Dermis microvascular lymphatic vessel endothelial cell (primary cell): ENCODE measurements around the gene MARK1. TPM values are rescaled to one million over a fixed set of nuclear protein-coding genes. Genes with fewer than 3 reads are reported as not detected.
A peak's percentile ranks its signal among the peaks of the same experiment; 100 is the strongest.
"Not testable (repeated sequence)": the region's sequence is repeated elsewhere in the genome, so short reads cannot be mapped to it uniquely, and the experiment has no call there.

Experiments used
- DNase-seq, 2 donors: peaks; one replicate each; pipeline versions ENCODE4 v3.0.0 to v3.0.0-alpha.2; 2010; ENCODE audit warnings: low read depth in 2 of 2
- total RNA-seq: library from RNA; depleted of rRNA; stranded (reverse); fragments of >200 nt; gene quantifications from 2 replicates; pipeline ENCODE4 v1.2.1, GENCODE V29; 2014

Gene MARK1
- total RNA-seq, 1 donor from 2014 or later = 1.4 TPM

DNA sequence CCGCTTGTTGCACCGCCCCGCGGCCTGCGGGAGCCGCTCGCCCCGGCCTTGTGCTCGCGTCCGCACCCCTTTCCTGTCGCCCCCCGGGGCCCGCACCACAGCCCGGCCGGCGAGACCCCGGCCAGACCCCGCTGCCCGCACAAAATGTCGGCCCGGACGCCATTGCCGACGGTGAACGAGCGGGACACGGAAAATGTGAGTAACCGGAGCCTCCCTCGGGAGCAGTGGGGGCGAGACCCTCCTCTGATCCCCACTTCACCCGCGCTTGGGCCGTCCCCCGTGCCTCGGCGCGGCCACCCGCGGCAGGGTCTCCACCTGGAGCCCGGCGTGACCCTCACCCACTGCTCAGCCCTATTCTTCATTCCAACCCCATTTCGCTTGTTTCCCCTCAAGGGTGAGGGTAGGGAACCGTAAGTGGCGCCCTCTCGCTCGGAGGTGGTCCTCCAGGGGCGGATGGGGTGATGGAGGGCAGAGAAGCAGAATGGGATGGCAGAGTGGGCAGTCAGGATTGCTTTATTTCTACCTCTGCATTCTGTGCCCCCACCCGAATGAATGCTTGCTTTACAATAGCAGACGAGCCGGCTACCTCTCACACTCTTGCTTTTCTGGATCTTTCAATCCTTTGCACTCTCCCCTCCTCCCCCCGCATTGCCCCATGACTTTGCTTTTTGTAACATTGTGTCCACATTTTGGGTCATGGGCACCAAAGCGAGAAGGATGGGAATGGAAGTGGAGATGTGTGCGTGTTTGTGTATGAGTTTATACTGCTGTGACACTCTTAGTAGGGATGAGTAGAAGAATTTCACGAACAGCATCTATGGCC, 954 bp downstream of the MARK1 start:
- no peak for DNase-seq

DNA sequence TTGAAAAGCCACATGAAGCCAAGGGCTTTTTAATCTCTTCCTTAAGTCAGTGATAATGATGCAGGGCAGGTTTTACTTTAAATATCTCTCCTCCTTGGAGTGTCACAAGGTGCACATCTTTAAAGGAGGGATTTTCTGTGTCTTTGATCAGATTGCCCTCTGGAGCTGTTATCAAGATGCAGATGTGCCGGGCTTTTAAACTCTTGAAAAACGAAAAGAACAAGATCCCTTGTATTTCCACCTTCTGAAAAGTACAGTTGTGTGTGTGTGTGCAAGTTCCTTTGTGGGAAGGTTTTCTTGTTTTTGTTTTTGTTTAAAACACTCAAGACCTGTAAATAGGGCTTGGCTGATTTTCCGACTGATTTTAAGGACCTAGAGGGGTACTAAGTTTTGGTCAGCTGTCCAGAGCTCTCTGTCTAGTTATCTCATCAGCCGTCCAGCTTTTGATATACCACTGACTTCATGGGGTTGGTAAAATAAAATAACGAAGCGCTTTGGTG, 1.6 kb downstream of the MARK1 start:
- no peak for DNase-seq

DNA sequence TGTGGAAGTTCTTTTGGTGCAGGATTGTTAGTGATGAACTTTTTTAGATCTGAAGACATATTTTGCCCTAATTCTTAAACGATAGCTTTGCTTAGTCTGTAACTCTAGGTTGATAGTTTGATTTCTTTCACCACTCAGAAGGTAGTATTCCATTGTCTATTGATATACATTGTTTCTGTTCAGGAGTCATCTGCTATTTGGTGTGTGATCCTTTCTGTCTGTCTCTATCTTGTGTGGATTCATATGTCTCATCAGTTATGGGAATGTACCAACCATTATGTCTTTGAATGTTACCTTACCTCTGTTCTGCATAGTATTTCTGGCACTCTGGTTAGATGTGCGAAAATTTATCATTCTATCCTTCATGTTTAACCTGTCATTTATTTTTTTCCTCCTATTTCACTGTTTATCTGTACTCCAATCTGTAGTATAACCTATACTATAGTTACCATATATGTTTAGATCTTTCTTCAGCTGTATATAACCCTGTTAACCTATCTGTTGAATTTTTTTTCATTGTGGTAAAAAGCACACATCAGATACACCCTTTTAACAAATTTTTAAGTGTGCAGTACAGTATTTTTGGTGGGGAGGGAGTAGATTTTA, 5.7 kb downstream of the MARK1 start:
- DNase-seq = no peak

DNA sequence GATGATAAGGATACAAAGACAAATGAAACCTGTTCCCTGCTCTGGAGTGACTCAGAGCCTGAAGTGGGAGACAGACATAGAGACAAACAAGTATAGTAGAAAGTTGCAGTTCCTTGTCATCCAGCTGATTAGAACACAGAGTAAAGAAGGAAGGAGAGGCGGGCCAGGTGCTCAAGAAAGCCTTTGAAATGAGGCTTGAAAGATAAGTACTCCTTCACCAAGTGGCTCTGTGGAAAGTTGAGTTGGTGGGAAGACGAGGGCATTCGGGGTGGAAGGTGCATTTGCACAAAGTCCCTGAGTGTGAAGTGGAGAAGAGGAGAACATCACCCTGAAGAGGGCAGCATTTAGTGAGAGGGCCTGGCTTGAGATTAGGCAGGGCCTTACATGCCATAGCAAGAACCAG, 17.0 kb downstream of the MARK1 start:
- DNase-seq = peak in 1 of 2 donors; percentile 18

GRCh38 chr1:220550811-220551399, 23.0 kb downstream of the MARK1 start:
- no peak for DNase-seq

- DNase-seq = no peak
Observed at GRCh38 chr1:220551718-220552117, 23.8 kb downstream of the MARK1 start.

- no peak for DNase-seq
Observed at GRCh38 chr1:220552672-220553260, 24.8 kb downstream of the MARK1 start.

GRCh38 chr1:220556641-220557040, 28.7 kb downstream of the MARK1 start:
- DNase-seq = no peak

DNA sequence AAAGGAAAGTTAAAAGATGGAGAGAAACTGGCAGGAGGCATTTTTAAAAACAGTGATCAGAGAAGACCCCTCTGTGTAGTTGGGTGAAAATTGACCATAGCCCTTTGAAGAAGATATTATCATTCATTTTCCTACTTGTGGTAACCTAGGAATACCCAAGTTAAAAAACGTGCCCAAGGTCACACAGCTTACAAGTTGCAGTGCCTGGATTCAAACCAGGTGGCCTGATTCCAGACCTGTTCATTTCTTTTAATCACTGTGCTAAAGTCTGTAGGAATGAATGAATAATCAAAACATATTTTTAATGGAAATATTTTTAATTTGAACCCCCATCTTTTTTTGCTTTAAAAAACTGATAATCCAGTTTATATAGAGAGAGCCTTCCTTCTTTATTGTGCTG, 35.6 kb downstream of the MARK1 start:
- DNase-seq = no peak

DNA sequence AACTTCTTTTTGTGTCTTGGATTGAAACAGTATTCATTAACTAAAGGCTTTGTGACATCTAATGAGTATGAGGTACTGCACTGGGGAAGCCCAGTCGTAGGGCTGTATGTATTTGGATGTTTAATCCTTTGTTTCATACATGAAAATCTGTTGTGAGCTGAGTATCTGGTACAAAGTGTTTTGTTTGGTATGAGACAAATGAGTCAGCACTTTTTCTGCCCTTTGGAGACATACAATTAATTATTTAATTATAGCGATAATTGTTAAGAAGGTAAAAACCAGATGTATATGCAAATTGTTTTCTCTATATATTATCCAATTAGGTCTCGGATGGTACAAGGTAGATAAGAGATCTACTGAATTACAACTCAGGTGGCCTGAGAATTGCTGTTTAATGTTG, 36.3 kb downstream of the MARK1 start:
- no peak for DNase-seq

DNA sequence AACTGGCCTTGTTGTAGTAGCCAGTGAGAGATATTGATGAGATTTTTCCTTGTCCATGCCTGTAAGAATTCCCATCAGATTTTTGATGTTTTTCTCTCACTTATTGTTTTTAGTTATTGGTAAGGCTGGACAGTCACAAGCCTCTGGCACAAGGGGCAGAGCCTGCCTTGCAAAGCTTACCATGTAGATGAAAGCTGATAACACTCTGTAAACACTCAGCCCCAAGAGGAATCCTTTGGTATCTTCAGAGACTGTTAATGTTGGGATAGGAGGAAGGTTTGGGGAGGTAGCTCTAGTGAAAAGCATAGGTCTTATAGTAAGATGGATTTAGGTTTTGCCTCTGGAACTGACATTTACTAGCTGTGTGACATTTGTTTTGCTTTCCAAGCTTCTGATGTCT, 37.7 kb downstream of the MARK1 start:
- DNase-seq = no peak

GRCh38 chr1:220566869-220567268, 38.9 kb downstream of the MARK1 start:
- no peak for DNase-seq

GRCh38 chr1:220572416-220572815, 44.5 kb downstream of the MARK1 start:
- DNase-seq = no peak

DNA sequence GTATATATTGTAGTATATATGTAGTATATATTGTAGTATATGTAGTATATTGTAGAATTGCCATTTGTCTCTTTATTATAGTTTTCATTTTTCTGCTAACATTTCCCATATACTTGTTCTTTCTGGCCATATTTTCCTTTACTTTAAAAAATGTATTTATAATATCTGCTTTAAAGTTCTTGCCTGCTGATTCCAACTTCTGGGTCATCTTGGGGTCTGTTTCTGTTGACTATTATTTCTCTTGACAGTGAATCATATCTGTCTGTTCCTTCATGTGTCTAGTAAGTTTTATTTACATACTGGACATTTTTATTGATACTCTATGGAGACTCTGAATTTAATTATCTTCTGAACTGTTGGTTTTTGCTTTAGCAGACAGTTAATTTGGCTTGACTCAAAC, 45.9 kb downstream of the MARK1 start:
- DNase-seq = no peak

DNA sequence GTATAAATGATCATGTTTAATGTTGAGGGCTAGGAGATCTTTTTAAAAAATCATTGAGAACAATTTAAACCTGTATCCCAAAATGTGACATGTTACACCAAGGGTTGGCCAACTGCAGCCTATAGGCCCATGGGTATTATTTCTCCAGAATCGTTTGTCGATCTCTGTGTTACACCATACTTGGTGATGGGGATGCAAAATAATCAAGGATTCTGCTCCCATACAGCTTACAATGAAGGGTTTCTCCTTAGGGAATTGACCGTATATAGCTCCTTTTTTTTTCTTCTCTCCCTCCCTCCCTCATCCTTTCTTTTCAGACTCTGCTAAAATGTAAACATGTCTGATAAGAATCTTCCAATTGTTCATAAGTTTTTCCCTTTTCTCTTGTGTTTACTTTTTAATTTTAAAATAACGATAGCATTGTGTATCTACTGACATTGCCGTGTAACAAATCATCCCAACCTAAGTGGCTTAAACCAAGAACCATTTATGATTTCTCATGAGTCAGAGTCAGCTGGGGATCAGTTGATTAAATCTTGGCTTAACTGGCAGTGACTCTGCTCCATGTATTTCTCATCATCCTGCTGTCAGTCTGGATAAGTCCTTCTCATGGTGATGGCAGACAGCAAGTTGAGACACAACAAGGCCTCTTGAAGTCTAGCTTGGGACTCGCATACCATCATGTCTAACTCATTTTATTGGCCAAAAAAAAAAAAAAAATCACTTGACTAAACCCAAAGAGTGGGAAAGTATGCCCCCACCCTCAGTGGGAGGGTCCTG, 48.0 kb downstream of the MARK1 start:
- no peak for DNase-seq

DNA sequence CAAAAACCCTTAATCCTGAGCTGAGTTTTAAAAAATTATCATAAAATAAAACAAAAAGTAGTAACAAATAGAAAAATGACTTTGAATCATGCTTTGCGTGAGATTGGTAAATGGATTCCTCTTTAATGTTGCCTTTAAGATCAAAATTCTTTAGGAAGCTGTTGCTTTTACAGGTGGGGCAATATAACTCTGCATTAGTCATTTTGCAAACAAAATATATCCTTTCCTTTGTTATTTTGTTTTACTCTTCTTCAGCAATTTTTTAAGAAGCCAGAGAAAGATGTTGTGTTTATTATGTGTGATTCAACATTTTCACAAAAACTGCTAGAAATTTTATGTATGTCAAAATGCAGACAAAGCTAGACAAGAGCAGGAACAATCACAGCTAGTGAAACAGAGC, 50.0 kb downstream of the MARK1 start:
- DNase-seq = no peak

DNA sequence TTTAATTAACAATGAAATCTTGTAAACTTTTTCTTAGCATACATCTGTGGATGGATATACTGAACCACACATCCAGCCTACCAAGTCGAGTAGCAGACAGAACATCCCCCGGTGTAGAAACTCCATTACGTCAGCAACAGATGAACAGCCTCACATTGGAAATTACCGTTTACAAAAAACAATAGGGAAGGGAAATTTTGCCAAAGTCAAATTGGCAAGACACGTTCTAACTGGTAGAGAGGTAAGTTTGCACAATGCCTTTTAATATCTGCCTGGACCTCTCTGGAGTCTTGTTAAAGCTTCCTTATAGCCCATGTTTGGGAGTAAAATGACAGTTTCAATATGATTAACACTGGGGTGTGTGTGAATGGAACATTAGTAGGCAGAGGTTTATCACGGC, 51.4 kb downstream of the MARK1 start:
- peak; percentile 1 to 53 for DNase-seq

GRCh38 chr1:220592714-220593113, 64.8 kb downstream of the MARK1 start:
- no peak for DNase-seq

DNA sequence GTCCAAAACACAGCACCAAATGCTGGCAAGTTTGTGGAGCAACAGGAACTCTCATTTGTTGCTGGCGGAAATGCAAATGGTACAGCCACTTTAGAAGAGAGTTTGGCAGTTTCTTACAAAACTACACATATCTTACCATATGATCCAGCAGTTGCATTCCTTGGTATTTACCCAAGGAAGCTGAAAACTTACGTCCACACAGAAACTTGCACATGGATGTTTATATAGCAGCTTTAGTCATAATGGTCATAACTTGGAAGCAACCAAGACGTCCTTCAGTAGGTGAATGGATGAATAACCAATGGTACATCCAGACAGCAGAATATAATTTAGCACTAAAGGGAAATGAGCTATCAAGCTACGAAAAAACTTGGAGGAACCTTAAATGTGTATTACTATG, 66.4 kb downstream of the MARK1 start:
- DNase-seq = peak in 1 of 2 donors; percentile 41

DNA sequence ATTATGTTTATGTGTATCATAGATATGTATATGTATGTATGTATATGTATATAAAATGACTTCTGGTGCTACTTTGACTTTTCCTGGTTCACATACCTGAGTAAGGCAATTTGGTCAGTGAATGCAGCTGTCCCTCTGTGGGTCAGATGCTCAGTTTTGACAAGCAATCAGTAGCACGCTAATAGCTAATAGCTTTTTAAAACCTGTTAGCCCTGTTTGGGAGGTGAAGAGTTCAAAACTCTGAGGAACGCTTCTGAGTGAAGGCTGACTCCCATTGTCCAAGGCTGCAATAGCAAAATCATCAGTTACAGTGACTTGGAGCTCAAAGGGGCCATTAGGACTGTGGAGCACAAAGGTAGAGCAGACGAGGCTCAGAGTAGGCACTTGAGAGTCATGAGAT, 67.2 kb downstream of the MARK1 start:
- DNase-seq = no peak

DNA sequence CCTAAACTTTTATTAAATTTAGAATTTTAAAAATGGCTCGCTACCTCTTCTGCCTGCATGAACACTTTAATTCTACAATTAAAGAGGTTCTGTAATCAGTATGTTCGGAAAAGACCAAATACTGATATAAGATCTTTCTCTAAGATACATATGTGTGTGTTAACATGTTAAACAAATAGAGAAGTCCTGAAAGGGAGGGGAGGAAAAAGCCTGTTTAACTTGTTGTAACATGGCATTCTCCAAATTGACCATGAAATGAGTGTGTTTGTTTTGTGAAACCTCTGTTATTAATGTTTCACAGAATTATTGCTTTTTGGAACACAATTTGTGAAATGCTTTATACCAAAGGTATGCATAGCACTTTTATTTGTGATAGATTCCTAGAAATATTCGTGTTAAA, 77.0 kb downstream of the MARK1 start:
- no peak for DNase-seq

- not testable (repeated sequence) for DNase-seq
Observed at GRCh38 chr1:220605651-220606050, 77.7 kb downstream of the MARK1 start.
